Activated CD4-positive, CD25-positive, alpha-beta regulatory T cell treated with anti-CD3 and anti-CD28 coated beads, Interleukin-2, amount 50 U/mL, for 16 hours (primary cell): ENCODE measurements around the gene SMAP1.

Experiments
- DNase-seq: peaks from one replicate; pipeline ENCODE4 v3.0.0-alpha.2; 2020; ENCODE audit warnings: low read depth, low spot score

The SMAP1 gene

DNA sequence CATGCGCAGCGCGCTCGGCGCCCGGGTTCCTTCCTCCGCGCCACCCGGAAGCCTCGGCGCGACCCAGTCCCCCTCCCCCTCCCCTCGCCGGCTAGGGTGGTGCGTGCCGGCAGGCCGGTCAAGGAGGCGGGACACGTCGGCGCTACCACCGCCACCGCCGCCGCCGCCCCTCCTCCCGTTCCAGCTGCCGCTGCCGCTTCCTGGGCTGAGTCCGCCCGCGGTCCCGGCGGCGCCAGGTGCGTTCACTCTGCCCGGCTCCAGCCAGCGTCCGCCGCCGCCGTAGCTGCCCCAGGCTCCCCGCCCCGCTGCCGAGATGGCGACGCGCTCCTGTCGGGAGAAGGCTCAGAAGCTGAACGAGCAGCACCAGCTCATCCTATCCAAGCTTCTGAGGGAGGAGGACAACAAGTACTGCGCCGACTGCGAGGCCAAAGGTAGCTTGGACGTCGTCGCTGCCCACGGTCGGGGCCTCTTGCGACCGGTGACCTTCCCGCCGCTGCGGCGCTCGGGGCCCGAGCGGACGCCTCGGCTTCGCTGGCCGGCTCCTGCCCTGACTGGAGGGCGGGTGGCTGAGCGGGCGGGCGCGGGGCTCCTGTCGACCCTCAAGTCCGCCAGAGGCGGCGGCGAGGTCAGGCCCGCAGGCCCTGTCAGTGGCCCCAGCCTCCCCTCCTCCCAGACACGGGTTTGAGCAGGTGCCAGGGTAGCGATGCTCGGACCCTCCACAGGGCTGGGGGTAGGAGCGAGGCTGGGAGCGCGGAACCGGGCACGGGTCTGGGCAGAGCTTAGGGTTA, at the start of gene SMAP1:
Gene SMAP1 (plus strand): TSS at position 173 of the 788 bp plus-strand sequence. CDS start 141 bp downstream, at position 314.
- DNase-seq, result peak; percentile 82

DNA sequence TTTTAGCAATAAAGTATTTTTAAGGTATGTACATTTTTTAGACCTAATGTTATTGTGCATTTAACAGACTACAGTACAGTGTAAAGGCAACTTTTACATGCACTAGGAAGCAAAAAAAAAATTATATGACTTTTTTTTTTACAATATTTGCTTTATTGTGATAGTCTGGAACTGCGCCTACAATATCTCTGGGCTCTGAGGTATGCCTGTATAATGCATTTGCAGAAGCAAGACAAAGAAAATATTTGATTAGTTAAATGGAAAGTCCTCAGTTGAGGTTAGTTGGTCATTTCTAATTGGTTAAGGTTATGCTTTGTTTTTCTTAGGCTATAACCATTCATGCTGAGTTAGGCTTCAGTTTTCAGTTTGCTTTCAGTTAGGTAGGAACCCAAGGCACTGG, 46.9 kb upstream of the SMAP1 start:
- no peak for DNase-seq

DNA sequence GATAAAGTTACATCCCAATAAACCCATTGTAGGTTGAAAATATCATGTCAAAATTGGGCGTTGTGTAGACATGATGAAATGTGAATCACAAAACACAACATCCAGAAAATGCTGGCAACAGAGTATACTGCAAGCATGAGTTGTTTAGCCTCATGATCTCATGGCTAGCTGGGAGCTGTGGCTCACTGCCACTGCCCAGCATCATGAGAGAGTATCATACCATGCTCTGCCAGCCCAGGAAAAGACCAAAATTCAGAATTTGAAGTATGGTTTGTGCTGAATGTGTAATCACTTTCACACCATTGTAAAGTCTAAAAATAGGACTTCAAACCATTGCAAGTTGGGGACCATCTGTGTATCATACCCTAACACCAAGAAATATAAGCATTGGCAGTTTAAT, 45.2 kb upstream of the SMAP1 start:
- DNase-seq, result no peak

DNA sequence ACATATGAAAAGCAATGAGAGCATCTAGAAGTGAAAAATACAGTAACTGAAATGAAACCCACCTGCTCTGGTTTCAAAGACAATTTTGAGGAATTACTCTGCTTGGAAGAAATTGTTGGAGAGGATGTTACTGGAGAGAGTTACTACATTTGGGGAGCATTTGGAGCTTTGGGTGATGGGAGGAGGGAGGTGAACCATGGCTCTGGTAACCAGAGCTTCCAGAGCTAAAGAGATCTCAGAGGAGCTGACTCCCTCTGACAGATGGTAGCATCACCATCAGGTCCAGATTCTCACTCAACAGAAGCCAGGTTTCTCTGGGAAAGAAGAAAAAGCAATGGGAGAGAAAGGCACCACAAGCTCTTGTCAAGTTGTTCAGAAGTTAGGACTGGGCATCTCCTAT, 42.2 kb upstream of the SMAP1 start:
- DNase-seq, result no peak

DNA sequence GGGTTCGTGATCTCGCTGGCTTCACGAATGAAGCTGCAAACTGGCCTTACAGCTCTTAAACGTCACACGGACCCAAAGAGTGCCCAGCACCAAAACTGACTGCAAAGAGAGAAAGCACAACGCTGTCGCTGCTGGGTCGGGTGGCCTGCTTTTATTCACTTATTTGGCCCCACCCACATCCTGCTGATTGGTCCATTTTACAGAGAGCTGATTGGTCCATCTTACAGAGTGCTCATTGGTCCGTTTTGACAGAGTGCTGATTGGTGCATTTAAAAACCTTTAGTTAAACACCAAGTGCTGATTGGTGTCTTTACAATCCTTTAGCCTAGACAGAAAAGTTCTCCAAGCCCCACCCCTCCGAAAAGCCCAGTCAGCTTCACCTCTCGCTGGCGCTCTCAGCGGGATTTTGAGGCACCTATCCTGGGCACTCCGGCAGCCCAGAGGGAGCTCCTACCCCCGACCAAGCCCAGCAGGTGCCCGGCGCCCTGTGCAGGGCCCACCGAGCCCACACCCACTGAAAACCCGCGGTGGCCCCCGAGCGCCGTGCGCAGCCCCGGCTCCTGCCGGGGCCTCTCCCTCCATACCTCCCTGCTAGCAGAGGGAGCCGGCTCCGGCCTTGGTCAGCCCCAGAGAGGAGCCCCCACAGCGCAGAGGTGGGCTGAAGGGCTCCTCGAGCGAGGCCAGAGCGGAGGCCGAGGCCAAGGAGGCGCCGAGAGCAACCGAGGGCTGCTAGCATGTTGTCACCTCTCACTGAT, 40.0 kb upstream of the SMAP1 start:
- no peak for DNase-seq

DNA sequence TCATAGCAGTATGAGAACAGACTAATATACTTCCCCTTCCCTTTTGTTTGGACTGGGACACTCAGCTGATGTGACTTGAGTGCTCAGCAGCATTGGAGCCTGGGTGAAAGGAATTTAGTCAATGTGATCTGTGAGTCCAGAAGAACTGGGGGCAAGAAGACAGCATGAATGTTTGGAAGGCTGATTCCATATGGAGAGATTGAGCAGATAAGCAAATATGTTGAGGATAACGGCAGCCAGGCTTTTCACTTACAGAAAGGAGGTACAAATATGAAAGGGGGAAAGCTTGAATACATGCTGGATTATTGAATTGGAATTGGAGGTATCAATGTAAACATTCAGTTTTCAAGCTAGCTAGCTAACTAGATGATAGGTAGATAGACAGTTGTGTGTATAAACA, 37.8 kb upstream of the SMAP1 start:
- no peak for DNase-seq

DNA sequence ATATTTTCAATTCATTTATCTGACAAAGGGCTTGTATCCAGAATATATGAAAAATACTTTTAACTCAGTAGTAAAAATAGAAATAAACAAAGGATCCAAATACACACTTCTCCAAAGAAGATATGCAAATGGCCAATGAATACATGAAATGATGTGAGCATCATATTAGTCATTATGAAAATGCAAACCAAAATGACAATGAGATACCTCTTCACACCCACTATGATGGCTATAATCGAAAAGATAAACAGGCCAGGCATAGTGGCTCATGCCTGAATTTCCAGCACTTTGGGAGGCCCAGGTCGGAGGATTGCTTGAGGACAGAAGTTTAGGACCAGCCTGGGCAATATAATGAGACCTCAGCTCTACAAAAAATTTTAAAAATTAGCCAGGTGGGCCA, 33.8 kb upstream of the SMAP1 start:
- DNase-seq, result no peak

DNA sequence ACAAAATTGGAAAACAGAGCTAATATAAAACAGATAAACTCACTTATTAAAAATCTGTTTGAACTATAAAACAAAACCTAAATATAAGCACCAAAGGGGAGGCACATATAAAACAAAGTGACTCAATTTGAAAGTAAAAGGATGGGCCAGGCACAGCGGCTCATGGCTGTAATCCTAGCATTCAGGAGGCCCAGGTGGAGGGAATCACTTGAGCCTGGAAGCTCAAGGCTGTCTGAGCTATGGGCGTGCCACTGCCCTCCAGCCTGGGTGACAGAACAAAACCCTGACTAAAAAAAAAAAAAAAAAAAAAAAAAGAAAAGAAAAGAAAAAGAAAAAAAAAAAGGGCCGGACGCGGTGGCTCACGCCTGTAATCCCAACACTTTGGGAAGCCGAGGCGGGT, 31.1 kb upstream of the SMAP1 start:
- DNase-seq, result no peak

DNA sequence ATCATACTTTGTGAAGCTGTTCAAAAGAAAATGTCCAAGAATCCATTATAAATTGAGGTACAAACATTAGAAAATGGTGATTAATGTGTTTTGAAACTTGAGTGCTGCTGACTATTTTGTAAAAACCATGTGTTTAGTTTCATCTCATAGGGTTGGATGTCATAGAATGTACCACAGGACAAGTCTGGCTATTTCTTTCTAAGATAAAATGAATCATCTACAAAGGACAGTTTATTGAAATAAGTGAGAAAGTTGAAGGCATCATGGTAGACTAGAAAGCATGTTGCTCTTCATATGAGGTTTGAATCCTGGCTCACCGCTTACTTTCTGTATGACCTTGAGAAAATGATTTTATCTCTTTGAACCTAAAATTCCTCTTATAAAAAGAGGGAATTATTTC, 29.2 kb upstream of the SMAP1 start:
- no peak for DNase-seq

DNA sequence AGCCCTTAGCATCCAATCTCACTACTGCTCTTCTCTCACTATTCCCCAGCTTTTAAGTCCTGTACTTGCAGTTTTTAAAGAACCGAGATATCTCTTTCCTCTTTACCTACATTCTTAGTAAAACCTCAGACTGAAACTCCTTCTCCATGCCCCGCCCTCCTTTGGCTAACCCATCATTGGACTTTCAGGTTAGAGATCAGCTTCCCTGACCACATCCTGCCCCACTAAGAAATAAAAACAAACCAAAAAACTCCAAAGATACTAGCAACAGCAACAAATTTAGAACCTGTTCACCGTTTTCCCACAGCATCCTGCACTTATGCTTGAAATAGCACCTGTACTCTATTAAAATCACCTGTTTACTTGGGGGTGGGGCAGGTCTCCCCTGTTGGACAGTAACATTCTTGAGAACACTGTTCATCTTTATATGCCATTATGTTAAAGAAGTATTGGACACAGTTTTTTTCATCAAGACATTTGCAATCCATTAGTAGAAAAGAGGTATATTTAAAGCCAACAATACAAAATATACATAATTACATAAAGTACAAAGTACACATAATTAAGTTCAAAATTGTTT, 16.3 kb upstream of the SMAP1 start:
- no peak for DNase-seq

DNA sequence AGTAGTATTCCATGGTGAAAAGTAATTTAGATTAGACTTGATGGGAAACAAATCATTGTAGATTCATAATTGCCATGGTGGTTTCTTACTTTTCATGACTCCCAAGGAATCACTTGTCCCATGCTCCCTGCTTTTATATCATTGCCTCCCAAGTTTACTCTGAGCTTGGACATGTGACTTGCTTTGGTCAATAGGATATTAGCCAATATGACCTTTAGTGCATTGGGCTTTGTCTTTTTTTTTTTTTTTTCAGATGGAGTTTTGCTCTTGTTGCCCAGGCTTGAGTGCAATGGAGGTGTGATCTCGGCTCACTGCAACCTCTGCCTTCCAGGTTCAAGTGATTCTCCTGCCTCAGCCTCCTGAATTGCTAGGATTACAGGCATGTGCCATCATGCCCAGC, 15.5 kb upstream of the SMAP1 start:
- DNase-seq, result no peak

DNA sequence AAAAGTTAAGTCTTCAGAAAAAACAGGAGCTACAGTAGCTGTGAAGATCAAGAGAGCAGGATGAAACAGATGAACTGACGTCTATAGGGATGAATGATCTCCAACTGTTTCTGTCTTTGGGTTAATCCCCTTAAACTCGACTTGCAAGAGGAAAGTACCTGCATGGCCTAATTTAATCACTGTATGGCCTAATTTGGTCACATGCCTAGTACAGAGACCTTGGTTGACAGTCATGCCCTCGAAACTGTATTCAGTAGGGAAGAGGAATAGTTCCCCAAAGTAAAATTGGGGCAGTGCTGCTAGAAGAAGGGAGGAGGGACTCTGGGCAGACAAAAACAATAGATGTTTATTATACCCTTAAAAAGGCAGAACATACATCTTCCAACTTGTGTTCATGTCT, 10.0 kb upstream of the SMAP1 start:
- no peak for DNase-seq

DNA sequence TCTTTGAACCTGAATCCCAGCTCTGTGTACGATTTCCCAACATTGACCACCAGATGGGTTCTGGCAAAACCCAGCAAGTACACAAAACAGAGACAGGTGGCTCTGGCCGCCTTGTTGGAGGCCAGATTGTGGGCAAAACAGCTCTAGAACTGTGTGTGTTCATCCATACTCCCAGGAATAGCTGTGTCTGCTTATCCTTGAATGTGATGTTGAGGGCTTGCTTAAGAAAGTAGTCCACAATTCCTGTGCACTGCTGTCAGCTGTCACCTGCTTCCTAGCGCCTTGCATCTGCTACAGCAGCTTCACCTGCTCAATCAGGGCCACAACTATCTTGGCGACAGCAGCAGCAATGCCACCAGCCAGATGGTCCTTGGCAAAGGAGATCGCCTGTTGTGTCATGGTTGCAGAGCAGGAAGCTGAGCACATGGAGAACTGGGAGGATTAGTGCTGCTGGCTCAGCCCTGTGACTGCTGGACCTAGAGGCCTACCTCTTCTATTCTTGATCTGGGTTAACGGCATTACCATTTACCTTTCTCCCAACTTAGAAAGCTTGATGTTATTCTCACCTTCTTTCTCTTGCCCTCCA, 3.7 kb upstream of the SMAP1 start:
- no peak for DNase-seq

DNA sequence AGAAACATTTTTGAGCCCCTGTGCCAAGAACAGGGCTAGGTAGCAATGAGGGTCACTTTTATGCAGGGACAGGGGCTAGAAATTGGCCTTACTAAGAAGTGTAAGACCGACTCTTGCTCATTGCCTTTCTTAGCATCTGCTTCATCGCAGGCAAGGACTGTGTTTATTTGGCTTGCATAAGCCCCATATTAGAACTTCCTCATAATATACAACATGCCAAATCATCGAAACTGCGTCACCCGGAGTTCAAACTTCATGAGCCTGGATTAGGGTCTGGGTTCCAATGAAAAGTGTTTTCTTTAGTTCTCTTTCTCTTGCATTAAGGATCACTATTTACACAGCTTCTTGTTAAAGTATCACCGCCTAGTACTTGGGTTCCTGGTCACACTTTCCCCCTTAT, 977 bp upstream of the SMAP1 start:
- no peak for DNase-seq

DNA sequence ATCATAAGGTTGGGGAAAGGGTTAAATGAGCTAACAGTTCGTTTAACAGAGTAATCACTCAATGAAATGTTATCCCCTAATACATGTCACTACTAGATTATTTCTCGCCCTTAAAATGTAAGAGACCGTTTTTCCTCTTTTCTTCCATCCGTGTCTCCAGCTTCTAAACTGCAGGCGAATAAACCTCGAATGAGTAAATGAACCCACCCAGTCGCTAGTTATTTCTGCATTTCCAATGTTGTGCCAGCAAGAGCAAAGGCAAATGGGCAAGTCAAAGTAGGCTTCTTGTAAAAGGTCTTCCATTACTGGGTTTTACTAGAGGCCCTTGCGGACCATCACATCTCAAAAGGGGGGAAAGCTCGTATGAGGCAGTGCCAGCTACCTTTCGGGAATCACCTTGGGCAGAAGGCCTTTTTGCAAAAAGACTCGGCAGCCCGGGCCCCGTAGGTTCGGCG, 400 bp upstream of the SMAP1 start:
- no peak for DNase-seq

DNA sequence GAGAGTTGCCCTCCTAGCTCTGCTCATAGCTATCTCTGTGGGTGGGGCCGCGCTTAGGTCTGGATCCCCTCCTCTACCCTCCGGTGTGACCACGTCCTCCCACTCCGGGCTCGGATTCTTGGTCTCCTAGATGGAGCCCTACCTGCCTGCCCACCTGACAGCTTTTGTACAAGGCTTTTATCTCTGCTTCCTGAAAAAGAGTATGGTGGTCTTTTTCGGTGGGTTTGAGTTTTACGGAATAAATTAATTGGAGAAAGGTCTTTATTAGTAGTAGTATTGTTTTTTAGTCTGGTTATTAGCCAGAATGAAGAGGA, 773 bp downstream of the SMAP1 start:
- peak; percentile 6 for DNase-seq

DNA sequence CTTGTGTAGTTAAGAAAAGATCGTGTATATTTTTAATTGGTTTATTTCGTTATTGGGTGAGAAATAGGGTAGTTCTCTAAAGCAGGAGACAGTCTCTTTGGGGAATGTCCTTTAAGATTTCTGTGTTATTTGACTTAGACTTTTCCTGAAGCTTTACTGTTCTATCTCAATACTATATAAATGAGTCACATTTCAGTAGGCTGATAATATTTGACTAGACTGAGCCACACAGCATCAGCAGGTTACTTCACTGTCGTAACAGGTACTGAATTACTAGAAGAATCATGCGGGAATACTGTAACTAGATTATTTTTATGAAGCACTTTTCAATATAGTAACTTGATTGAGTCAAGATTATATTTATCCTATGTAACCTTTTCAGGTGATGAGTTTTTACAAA, 1.4 kb downstream of the SMAP1 start:
- DNase-seq, result no peak

DNA sequence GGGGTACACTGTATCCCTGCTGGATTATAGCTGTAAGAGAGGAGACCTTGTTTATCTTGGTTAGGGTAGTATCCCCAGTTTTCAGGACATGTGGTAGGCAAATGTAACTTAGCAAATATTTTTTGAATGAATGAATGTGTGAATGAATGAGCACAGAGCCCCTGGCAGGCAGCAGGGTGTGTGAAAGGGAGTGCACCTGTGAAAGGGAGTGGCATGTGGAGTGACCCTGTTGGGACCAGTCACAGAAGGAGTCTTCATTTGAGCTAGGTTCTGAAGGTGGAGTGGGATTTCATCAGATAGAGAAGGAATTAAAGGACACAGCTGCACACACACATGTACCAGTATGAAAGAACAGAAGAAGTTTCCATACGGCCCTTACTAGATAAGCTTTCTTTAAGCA, 4.9 kb downstream of the SMAP1 start:
- no peak for DNase-seq

DNA sequence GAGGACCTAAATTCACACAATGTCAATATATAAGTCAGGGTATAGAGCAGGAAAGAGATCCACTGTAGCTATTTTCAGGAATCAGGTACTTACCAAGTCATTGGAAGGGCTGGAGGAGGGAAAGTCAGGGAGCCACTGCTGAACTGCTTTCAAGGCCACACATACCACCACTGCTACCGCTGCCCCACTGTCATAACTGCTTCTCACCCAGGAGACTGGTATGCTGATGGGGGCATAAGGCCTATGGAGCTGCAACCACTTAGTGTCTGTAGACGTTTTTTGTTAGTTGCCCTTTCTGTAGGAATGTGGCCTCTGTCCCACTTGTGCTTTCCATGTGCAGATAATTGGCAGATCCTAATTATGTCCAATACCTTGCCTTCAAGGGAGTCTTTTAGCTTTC, 5.4 kb downstream of the SMAP1 start:
- no peak for DNase-seq

DNA sequence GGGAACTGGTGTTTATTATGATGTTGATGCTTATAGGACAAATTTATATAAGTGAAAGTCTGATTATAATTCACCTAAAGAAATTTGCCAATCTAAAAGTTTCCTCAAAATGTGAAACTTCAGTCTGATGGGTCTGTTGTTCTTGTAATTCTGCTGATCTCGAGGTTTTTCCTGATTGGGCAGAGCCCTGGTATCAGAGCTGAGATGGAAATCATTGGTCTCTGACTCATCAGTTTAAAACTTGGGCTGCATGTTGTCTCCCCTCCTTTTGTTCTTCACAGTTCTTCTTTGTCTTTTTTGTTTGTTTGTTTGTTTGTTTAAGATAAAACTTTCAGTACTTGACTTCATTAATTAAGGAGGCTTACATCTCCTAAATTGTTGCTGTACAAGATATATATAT, 5.9 kb downstream of the SMAP1 start:
- DNase-seq, result no peak

DNA sequence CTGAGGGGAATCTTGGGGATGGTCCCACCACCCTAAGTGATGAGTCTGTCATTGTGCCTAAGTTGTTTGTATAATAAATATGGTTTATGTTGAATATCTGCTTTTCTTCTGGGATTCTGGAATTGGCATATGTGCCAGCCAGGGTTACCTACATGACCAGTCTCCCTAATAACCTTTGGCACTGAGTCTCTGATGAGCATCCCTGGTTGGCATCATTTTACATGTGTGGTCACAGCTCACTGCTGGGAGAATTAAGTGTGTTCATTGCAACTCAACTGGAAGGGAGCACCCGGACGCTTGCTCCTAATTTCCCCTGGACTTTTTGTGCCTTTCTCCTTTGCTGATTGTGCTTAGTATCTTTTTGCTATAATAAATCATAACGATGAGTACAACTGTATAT, 8.1 kb downstream of the SMAP1 start:
- DNase-seq, result no peak

DNA sequence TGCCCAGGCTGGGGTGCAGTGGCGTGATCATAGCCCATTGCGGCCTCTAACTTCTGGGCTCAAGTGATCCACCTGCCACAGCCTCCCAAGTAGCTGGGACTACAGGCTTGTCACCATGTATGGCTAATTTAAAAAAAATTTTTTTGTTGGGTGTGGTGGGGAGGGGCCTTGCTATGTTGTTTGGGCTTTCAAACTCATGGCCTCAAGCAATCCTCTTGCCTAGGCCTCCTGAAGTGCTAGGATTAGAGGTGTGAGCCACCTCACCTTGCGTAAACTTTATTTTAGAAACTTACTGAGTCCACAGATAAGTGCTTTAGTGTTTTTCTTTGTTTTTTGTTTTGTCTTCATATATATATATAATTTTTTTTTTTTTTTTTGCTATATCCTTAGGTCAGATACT, 9.1 kb downstream of the SMAP1 start:
- DNase-seq, result no peak

DNA sequence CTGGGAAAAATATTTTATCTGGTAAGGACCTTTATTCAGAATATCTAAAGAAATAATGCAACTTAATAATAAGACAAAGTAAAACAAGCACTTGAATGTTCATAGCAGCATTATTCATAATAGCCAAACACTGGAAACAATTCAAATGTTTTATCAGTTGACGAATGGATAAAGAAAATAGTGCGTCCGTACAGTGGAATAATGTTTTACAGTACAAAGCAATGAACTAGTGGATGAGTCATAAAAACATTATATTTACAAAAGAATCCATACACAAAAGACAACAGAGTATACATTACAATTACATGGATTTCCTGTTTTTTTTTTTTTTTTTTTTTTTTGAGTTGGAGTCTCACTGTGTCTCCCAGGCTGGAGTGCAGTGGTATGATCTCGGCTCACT, 12.7 kb downstream of the SMAP1 start:
- DNase-seq, result no peak
